IMR-90 (cell line): Measurements from ENCODE around the gene RBP5. TPM values are rescaled to one million over a fixed set of nuclear protein-coding genes. Genes with fewer than 3 reads are reported as not detected.
A peak's percentile ranks its signal among the peaks of the same experiment; 100 is the strongest.

Experiments
- ATAC-seq: fragments of 200-7000 bp; cut with Tn5 transposase; 2 replicates; pipeline ENCODE4 v1.9.1; 2020; ENCODE audit warnings: low read depth, mild to moderate bottlenecking, moderate library complexity
- BruUV-seq: library from RNA; stranded (reverse); fragments of 400-500 nt; replicated peaks from 2 replicates; lab custom pipeline; 2021; lab: Mats Ljungman, UMichigan
- CTCF ChIA-PET: fragments of 300-600 bp; formaldehyde crosslinking; extraction: SDS; loops from one replicate; lab custom pipeline; 2021; ENCODE audit warnings: antibody characterized with exemption; lab: Yijun Ruan, JAX
- POLR2A ChIA-PET: fragments of 300-600 bp; sonication (Branson Sonifier 250); formaldehyde crosslinking; loops from one replicate; lab custom pipeline; 2022; ENCODE audit warnings: antibody characterized with exemption; ENCODE audit not compliant: unreplicated experiment; lab: Charles Lee
- DNase-seq: peaks from one replicate; pipeline ENCODE4 v3.0.0; 2013
- H2AFZ ChIP-seq: replicated peaks from 2 replicates; pipeline ENCODE3; 2013; ENCODE audit warnings: low read length, mild to moderate bottlenecking; ENCODE audit not compliant: poor library complexity
- H2AK5ac ChIP-seq: 2 replicates; pipeline ENCODE4 v1.6.1; 2013; ENCODE audit warnings: low read depth, low read length, inconsistent platforms
- H2AK9ac ChIP-seq: replicated peaks from 2 replicates; pipeline ENCODE3; 2013; ENCODE audit warnings: mild to moderate bottlenecking, low read depth, low read length, moderate library complexity; ENCODE audit not compliant: poor library complexity
- H2BK120ac ChIP-seq: 2 replicates; pipeline ENCODE4 v1.6.1; 2013; ENCODE audit warnings: low read depth, low read length, inconsistent platforms
- H2BK15ac ChIP-seq: 3 replicates; pipeline ENCODE4 v1.6.1; 2013; ENCODE audit warnings: low read depth, low read length, inconsistent platforms
- H2BK20ac ChIP-seq: 2 replicates; pipeline ENCODE4 v1.6.1; 2013; ENCODE audit warnings: low read depth, mild to moderate bottlenecking, inconsistent platforms, low read length, moderate library complexity
- H2BK5ac ChIP-seq: 2 replicates; pipeline ENCODE4 v1.6.1; 2013; ENCODE audit warnings: mild to moderate bottlenecking, low read depth, low read length, inconsistent platforms; ENCODE audit not compliant: poor library complexity, severe bottlenecking
- H3K14ac ChIP-seq: replicated peaks from 2 replicates; pipeline ENCODE4 v1.6.1; 2013; ENCODE audit warnings: low read depth, low read length, inconsistent platforms
- H3K18ac ChIP-seq: 2 replicates; pipeline ENCODE4 v1.6.1; 2013; ENCODE audit warnings: low read depth, low read length, control low read depth
- H3K23ac ChIP-seq: 2 replicates; pipeline ENCODE4 v1.6.1; 2013; ENCODE audit warnings: low read depth, low read length, inconsistent platforms
- H3K27ac ChIP-seq: 2 replicates; pipeline ENCODE4 v1.5.1; 2013; ENCODE audit warnings: mild to moderate bottlenecking, control low read depth, low read length; ENCODE audit not compliant: insufficient read depth
- H3K27me3 ChIP-seq: 2 replicates; pipeline ENCODE4 v1.6.1; 2013; ENCODE audit warnings: low read length; ENCODE audit not compliant: control insufficient read depth, insufficient read depth
- H3K36me3 ChIP-seq: 2 replicates; pipeline ENCODE4 v1.6.1; 2013; ENCODE audit warnings: low read length, mixed read lengths; ENCODE audit not compliant: control insufficient read depth, insufficient read depth
- H3K4ac ChIP-seq: 2 replicates; pipeline ENCODE4 v1.6.1; 2013; ENCODE audit warnings: low read depth, low read length, inconsistent platforms
- H3K4me1 ChIP-seq: 2 replicates; pipeline ENCODE4 v1.6.1; 2013; ENCODE audit warnings: low read length, mixed read lengths; ENCODE audit not compliant: control insufficient read depth, insufficient read depth
- H3K4me2 ChIP-seq: 2 replicates; pipeline ENCODE4 v1.6.1; 2013; ENCODE audit warnings: low read depth, mild to moderate bottlenecking, control low read depth, low read length, moderate library complexity
- H3K4me3 ChIP-seq: 2 replicates; pipeline ENCODE4 v1.5.1; 2013; ENCODE audit warnings: low read depth, mild to moderate bottlenecking, control low read depth, low read length, moderate library complexity; ENCODE audit not compliant: insufficient read depth
- H3K56ac ChIP-seq: 2 replicates; pipeline ENCODE4 v1.6.1; 2013; ENCODE audit warnings: low read length, inconsistent platforms; ENCODE audit not compliant: insufficient read depth; ENCODE audit errors: extremely low read depth
- H3K79me1 ChIP-seq, 2 experiments: 2 replicates each; pipeline ENCODE4 v1.6.1; 2013; ENCODE audit warnings: low read length in 2 of 2, inconsistent platforms in 1 of 2, low read depth in 1 of 2
- H3K9ac ChIP-seq: 2 replicates; pipeline ENCODE4 v1.6.1; 2013; ENCODE audit warnings: low read depth, low read length, control low read depth
- H3K9me1 ChIP-seq: 2 replicates; pipeline ENCODE4 v1.6.1; 2013; ENCODE audit warnings: low read length, inconsistent platforms; ENCODE audit not compliant: insufficient read depth
- H3K9me3 ChIP-seq: 2 replicates; pipeline ENCODE4 v1.6.1; 2013; ENCODE audit warnings: low read length; ENCODE audit not compliant: control insufficient read depth, insufficient read depth
- H4K20me1 ChIP-seq: 2 replicates; pipeline ENCODE4 v1.6.1; 2013; ENCODE audit warnings: low read length, inconsistent platforms; ENCODE audit not compliant: insufficient read depth
- H4K5ac ChIP-seq: 2 replicates; pipeline ENCODE4 v1.6.1; 2013; ENCODE audit warnings: mild to moderate bottlenecking, low read depth, low read length, control low read depth
- H4K8ac ChIP-seq, 2 experiments: 2 replicates each; pipeline ENCODE4 v1.6.1; 2013; ENCODE audit warnings: low read depth in 2 of 2, low read length in 2 of 2, control low read depth in 1 of 2, inconsistent platforms in 1 of 2
- H4K91ac ChIP-seq: 2 replicates; pipeline ENCODE4 v1.6.1; 2013; ENCODE audit warnings: low read depth, low read length, inconsistent platforms; ENCODE audit not compliant: insufficient read depth
- BHLHE40 ChIP-seq: fragments of 150-350 bp; IDR thresholded peaks from 2 replicates; pipeline ENCODE4 v1.6.1; 2016; ENCODE audit warnings: mild to moderate bottlenecking, low read depth, low read length
- CEBPB ChIP-seq: IDR thresholded peaks from 2 replicates; pipeline ENCODE4 v1.6.1; 2012; ENCODE audit warnings: low read depth, low read length, improper control_type of control experiment
- CHD1 ChIP-seq: IDR thresholded peaks from 2 replicates; pipeline ENCODE4 v1.6.1; 2012; ENCODE audit warnings: low read depth, low read length, improper control_type of control experiment
- CTCF ChIP-seq: conservative IDR thresholded peaks from 2 replicates; pipeline ENCODE4 v1.5.1; 2012; ENCODE audit warnings: mild to moderate bottlenecking, low read depth, low read length, improper control_type of control experiment
- ELK1 ChIP-seq: fragments of 150-350 bp; IDR thresholded peaks from 2 replicates; pipeline ENCODE4 v1.6.1; 2016; ENCODE audit warnings: low read depth, mild to moderate bottlenecking, low read length, moderate library complexity, borderline replicate concordance
- FOS ChIP-seq: fragments of 150-350 bp; IDR thresholded peaks from 2 replicates; pipeline ENCODE4 v1.6.1; 2016; ENCODE audit warnings: low read depth, low read length
- MAFK ChIP-seq: IDR thresholded peaks from 2 replicates; pipeline ENCODE4 v1.6.1; 2012; ENCODE audit warnings: low read depth, low read length, improper control_type of control experiment
- MAZ ChIP-seq: IDR thresholded peaks from 2 replicates; pipeline ENCODE4 v1.6.1; 2012; ENCODE audit warnings: low read depth, mild to moderate bottlenecking, low read length, improper control_type of control experiment, moderate library complexity, borderline replicate concordance
- MXI1 ChIP-seq: IDR thresholded peaks from 2 replicates; pipeline ENCODE4 v1.6.1; 2012; ENCODE audit warnings: low read depth, mild to moderate bottlenecking, low read length, moderate library complexity, borderline replicate concordance
- NFE2L2 ChIP-seq: fragments of 150-350 bp; IDR thresholded peaks from 2 replicates; pipeline ENCODE4 v1.6.1; 2016; ENCODE audit warnings: low read depth, mild to moderate bottlenecking, low read length
- POLR2A ChIP-seq: IDR thresholded peaks from 2 replicates; pipeline ENCODE4 v1.6.1; 2012; ENCODE audit warnings: mild to moderate bottlenecking, low read depth, low read length
- RAD21 ChIP-seq: IDR thresholded peaks from 2 replicates; pipeline ENCODE4 v1.6.1; 2012; ENCODE audit warnings: low read length, improper control_type of control experiment
- RCOR1 ChIP-seq: IDR thresholded peaks from 2 replicates; pipeline ENCODE4 v1.6.1; 2012; ENCODE audit warnings: mild to moderate bottlenecking, low read length, improper control_type of control experiment; ENCODE audit not compliant: insufficient replicate concordance
- RFX5 ChIP-seq: IDR thresholded peaks from 2 replicates; pipeline ENCODE4 v1.8.0; 2012; ENCODE audit warnings: low read depth, mild to moderate bottlenecking, low read length, moderate library complexity
- SMC3 ChIP-seq: fragments of 150-350 bp; IDR thresholded peaks from 2 replicates; pipeline ENCODE4 v1.6.1; 2016; ENCODE audit warnings: low read depth, mild to moderate bottlenecking, antibody characterized with exemption, low read length, moderate library complexity
- USF2 ChIP-seq: fragments of 150-350 bp; IDR thresholded peaks from 2 replicates; pipeline ENCODE4 v1.6.1; 2017; ENCODE audit warnings: mild to moderate bottlenecking, antibody characterized with exemption, low read length, low read depth
- dilution Hi-C: fragments of 300-500 bp; cut with HindIII; formaldehyde crosslinking; loops from one replicate; pipeline ENCODE4 v1.14.3; 2018; ENCODE audit warnings: low sequenced_read_pairs; ENCODE audit not compliant: unreplicated experiment
- in situ Hi-C: fragments of 300-500 bp; cut with MboI; formaldehyde crosslinking; loops from 3 replicates; pipeline ENCODE4 v1.14.3; 2019; ENCODE audit warnings: low sequenced_read_pairs, inconsistent platforms, mixed read lengths
- intact Hi-C: fragments of 100-400 bp; cut with micrococcal nuclease; formaldehyde crosslinking; loops from 2 replicates; pipeline ENCODE4 v1.10.0; 2022
- polyA plus RNA-seq, 3 experiments: library from polyadenylated mRNA; depleted of rRNA; stranded (reverse); fragments of >200 nt; gene quantifications; 2 replicates each; pipeline ENCODE4 v1.2.3, GENCODE V29; 2012; ENCODE audit warnings: low replicate concordance in 1 of 3
- total RNA-seq: library from RNA; depleted of rRNA; stranded (reverse); fragments of >200 nt; gene quantifications from 2 replicates; pipeline ENCODE4 v1.2.3, GENCODE V29; 2012

Gene RBP5
- total and polyA plus RNA-seq, 2 of the 4 experiments (the other 2 are of a cell fraction), result 0.15 TPM; not detected in 1

GRCh38 chr12:7083125-7083524, 45.6 kb downstream of the RBP5 start:
- dilution Hi-C loops, result no loop called here
- Histone ChIP-seq H3K9me3 (no peaks in the 10 kb centered on the region), H2BK120ac (no peak overlapping the region), H3K9ac (no peak overlapping the region), H3K36me3 (peaks cover 64% of the 10 kb centered on the region), H3K4me2 (no peak overlapping the region), H3K4ac (no peak overlapping the region), H2BK5ac (peak overlapping the region; percentile 70), H3K27ac (no peak overlapping the region), H2BK20ac (no peak overlapping the region), H4K8ac (no peak overlapping the region), H3K79me1 (peaks cover 0 to 5% of the 10 kb centered on the region in 2 experiments; a peak in 1 of 4 replicates), H4K91ac (no peak overlapping the region), H3K14ac (no peak overlapping the region), H2AK9ac (peak overlapping the region; percentile 10), H3K56ac (no peak overlapping the region), H4K20me1 (peaks cover 4% of the 10 kb centered on the region; the same call in 1 of the 2 replicates), H4K5ac (no peak overlapping the region), H3K23ac (no peak overlapping the region; the same call in 1 of the 2 replicates), H2AK5ac (peak overlapping the region; percentile 58), H3K9me1 (peaks cover 19% of the 10 kb centered on the region), H2BK15ac (no peak overlapping the region), H3K18ac (no peak overlapping the region), H2AFZ (peak overlapping the region; percentile 49), H3K4me3 (no peak overlapping the region), H3K27me3 (no peaks in the 10 kb centered on the region), H3K4me1 (peaks cover 8% of the 10 kb centered on the region; the same call in 1 of the 2 replicates)
- DNase-seq (no peak), ATAC-seq (no peak)
- intact Hi-C loops, result no loop called here
- BruUV-seq, result no TSS peak
- ChIA-PET POLR2A (no interaction called here), CTCF (no interaction called here)
- TF ChIP-seq ELK1 (no peak), USF2 (no peak), RCOR1 (no peak), RAD21 (no peak), MAFK (no peak), SMC3 (no peak), CEBPB (no peak), MAZ (no peak), NFE2L2 (no peak), CHD1 (no peak), FOS (no peak), POLR2A (no peak), MXI1 (no peak), RFX5 (no peak), BHLHE40 (no peak), CTCF (no peak)
- in situ Hi-C loops, result no loop called here
